Measurements from ENCODE around the gene COL23A1.

DNA sequence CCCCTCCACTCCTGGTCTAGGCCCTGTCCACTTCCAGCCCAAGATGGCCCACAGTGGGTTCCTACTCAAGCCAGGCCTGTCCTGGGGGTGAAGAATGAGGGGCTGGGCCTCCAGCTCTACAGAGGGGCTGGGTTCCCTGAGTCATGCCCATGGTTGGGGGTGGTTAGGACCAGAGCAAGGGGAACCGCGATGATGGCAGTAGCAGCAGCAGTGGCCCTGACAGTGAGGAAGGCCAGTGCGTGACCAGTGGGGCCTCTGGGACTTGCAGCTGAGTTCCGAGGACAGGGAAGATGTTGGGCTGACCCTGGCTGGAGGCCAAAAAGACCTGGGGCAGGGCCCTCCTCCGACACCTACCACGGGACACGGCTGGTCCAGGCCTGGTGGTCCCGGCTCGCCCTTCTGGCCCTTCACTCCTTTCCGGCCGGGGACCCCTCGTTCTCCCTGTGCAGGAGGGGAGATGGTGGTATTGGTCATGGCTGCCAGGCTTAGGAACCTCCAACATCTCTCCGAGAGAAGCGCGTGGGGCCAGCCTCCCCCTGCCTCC, 348.4 kb downstream of the COL23A1 start:
- TF ChIP-seq, protein P1, sequence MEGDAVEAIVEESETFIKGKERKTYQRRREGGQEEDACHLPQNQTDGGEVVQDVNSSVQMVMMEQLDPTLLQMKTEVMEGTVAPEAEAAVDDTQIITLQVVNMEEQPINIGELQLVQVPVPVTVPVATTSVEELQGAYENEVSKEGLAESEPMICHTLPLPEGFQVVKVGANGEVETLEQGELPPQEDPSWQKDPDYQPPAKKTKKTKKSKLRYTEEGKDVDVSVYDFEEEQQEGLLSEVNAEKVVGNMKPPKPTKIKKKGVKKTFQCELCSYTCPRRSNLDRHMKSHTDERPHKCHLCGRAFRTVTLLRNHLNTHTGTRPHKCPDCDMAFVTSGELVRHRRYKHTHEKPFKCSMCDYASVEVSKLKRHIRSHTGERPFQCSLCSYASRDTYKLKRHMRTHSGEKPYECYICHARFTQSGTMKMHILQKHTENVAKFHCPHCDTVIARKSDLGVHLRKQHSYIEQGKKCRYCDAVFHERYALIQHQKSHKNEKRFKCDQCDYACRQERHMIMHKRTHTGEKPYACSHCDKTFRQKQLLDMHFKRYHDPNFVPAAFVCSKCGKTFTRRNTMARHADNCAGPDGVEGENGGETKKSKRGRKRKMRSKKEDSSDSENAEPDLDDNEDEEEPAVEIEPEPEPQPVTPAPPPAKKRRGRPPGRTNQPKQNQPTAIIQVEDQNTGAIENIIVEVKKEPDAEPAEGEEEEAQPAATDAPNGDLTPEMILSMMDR (IDR thresholded peaks at IDR 0.05; ENCODE audit: low read length) = no peak
- no peak for TF ChIP-seq EZH2 (optimal IDR thresholded peaks at IDR 0.05; ENCODE audit: low read depth, low read length)

All from MM.1S (cell line).